ENCODE results near the gene ZNF804A.
"Not testable (repeated sequence)": the region's sequence is repeated elsewhere in the genome, so short reads cannot be mapped to it uniquely, and the experiment has no call there.

ZNF804A gene

GRCh38 chr2:184830531-184830930 is 232.2 kb downstream of the ZNF804A start:
- no peak for DNase-seq (ENCODE audit: low read depth in 2 of 2)

DNA sequence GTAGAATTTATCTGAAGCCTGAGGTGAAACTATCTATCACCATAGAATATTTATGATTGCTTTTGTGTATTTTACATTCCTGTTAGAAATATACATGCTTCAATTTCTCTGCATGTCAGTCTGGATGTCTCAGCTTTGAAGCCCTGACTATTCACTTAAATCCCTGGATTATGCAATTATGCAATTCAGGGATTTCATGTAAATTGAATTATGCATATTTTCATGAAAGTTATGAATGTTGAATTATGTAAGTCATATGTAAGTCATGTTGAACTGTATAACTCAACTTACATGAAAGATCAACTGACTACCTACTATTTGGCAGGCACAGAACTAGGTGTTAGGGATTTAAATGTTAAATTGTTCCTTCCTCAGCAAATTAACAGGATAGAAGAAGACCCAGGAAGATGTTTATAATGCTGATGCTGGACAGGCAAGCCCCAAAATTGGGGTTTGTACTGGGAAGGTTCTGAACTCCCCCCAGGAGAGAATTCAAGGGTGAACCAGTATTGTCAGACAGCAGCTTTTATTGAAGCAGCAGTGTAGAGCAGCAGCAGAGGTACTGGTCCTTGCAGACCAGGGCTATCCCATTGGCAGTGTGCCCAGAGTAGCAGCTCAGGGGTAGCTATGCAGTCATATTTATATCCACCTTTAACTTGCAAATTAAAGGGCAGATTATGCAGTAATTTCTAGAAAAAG is 236.5 kb downstream of the ZNF804A start:
- no peak for DNase-seq (ENCODE audit: low read depth in 2 of 2)

- DNase-seq (ENCODE audit: low read depth in 2 of 2): no peak
These were observed 237.0 kb downstream of the ZNF804A start for GRCh38 chr2:184835398-184835715.

DNA sequence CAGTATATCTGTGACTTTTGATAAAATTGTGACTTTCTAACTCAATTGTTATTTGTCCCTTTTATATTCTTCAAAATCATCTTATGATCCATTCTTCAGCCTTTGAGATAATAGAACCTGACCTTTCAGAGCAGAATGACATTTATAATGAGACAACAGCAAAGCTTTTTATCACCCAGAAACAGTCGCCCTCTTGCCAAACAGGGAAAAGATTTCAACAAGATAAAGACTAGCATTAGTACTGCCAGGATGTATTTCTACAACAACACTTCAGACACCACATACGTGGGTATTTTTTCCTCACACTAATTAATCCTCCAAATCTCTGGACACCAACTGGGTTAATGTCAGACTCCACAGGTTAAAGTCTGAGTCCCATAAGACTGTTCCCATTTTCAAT is 249.0 kb downstream of the ZNF804A start:
- no peak for DNase-seq (ENCODE audit: low read depth in 2 of 2)

DNA sequence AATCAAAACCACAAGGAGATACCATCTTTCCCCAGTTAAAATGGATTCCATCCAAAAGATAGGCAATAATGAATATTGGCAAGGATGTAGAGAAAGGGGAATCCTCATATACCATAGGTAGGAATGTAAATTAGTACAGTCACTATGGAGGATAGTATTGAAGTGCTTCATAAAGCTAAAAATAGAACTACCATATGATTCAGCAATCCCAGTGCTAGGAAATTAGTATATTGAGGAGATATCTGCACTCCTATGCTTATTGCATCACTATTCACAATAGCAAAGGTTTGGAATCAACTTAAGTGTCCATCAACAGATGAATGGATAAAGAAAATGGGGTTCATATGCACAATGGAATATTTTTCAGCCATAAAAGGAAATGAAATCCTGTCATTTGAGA is 251.2 kb downstream of the ZNF804A start:
- DNase-seq (ENCODE audit: low read depth in 2 of 2): no peak

DNA sequence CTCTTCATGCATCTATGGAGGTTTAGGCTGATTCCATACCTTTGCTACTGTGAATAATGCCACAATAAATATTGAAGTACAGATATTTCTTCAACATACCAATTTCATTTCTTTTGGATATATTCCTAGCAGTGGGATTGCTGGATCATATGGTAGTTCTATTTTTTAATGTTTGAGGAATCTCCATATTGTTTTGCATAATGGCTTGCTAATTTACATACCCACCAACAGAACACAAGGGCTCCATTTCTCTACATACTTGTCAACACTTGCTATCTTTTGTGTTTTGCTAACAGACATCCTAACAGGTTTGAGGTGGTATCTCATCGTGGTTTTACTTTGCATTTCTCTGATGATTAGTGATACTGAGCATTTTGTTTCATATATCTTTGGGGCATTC is 253.2 kb downstream of the ZNF804A start:
- DNase-seq (ENCODE audit: low read depth in 2 of 2): no peak

GRCh38 chr2:184859187-184859586 is 260.9 kb downstream of the ZNF804A start:
- no peak for DNase-seq (ENCODE audit: low read depth in 2 of 2)

- no peak for DNase-seq (ENCODE audit: low read depth in 2 of 2)
These were observed 262.4 kb downstream of the ZNF804A start for GRCh38 chr2:184860744-184861143.

DNA sequence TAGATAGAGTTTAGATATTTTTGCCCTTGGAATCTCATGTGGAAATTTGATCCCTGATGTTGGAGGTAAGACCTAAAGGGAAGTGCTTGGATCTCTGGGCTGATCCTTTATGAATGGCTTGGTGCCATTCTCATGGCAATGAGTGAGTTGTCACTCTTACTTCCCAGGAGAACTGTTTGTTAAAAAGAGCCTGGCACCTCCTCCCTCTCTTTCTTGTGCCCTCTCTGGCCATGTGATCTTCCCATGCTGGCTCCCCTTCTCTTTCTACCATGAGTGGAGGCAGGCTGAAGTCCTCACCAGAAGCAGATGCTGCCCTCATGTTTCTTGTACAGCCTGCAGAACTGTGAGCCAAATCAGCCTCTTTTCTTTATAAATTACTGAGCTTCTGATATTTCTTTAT is 276.9 kb downstream of the ZNF804A start:
- DNase-seq (ENCODE audit: low read depth in 2 of 2): no peak

- no peak for DNase-seq (ENCODE audit: low read depth in 2 of 2)
These were observed 277.6 kb downstream of the ZNF804A start for GRCh38 chr2:184875911-184876310.

DNA sequence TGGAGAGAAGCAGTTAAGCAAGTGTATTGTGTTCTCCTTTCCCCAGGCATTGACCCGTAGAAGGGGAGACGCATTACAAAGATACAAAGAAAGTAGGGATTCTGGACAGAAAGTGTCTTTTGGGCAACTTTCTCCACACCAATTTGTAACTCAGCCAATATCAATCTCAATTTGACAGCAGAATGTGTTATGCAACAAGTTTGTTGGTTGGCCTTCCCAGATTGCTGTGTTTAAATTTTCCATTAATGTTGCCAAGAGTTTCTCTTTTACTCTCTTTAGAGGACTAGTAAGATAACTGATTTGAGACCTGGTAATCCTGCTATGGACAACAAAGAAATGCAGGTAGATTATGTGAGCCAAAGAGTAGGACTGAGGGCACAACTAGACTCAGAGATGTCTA is 279.6 kb downstream of the ZNF804A start:
- no peak for DNase-seq (ENCODE audit: low read depth in 2 of 2)

- no peak for DNase-seq (ENCODE audit: low read depth in 2 of 2)
These were observed 281.3 kb downstream of the ZNF804A start for GRCh38 chr2:184879671-184880070.

- not testable (repeated sequence) for DNase-seq (ENCODE audit: low read depth in 2 of 2)
These were observed 288.3 kb downstream of the ZNF804A start for GRCh38 chr2:184886585-184886984.

- DNase-seq (ENCODE audit: low read depth in 2 of 2): no peak
These were observed 292.0 kb downstream of the ZNF804A start for GRCh38 chr2:184890311-184890710.

DNA sequence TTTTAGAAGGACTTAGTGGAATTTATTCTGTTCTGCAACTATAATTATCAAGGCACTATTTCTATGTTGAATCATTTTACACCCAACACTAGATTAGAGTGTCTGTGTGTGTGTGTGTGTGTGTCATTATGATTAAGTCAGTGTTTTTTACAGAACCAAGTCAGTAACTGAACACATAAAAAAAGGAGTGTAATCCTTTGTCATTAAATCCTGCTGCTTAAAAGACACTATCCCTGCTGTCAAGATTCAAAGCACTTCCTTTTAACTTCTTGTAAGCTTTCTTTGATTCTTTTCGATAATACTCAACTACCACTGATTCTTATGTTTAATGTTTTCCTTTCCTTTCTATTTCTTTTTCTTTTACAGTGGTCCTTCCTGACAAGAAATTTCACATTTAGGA is 306.7 kb downstream of the ZNF804A start:
- no peak for DNase-seq (ENCODE audit: low read depth in 2 of 2)

- DNase-seq (ENCODE audit: low read depth in 2 of 2): no peak
These were observed 307.8 kb downstream of the ZNF804A start for GRCh38 chr2:184906160-184906559.

GRCh38 chr2:184906709-184907108 is 308.4 kb downstream of the ZNF804A start:
- no peak for DNase-seq (ENCODE audit: low read depth in 2 of 2)

DNA sequence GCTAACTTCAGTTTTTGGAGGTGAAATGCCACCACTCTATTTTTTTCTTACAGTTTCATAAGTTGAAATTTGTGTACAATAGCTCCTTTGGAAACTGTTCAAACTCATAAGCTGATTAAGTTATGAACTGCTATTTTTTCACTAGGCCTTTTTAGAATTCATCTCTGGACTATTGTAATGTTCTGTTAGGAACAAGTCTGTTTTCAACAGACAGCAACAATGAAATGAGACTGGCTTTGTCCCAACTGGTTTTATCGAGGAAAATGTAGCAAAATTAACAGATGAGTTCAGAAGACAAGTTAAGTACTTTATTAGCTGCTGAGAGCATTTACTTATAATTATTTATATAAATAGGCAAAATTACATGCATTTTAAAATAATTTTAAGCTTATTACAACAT is 310.6 kb downstream of the ZNF804A start:
- no peak for DNase-seq (ENCODE audit: low read depth in 2 of 2)

DNA sequence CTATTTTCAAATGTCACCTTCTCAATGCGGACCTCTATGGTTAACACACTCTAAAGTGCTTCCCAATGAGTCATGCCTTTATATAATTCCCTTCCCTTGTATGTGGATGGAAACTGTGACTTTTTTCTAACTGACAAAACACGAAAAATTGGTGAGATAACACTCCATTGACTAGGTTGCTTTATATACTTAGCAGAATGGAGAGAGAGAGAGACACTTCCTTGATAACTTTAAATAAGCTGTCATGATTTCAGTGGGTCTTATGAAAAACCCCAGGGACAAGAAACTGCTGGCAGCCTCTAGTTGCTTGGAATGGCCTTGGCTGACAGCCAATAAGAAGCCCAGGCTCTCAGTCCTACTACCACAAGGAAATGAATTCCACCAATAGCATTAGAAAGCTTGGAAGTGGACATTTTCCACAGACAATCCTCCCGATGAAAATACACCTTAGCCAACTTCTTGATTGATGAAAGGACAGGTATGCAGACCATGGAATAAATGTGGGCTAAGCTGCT is 322.2 kb downstream of the ZNF804A start:
- DNase-seq (ENCODE audit: low read depth in 2 of 2): no peak

DNA sequence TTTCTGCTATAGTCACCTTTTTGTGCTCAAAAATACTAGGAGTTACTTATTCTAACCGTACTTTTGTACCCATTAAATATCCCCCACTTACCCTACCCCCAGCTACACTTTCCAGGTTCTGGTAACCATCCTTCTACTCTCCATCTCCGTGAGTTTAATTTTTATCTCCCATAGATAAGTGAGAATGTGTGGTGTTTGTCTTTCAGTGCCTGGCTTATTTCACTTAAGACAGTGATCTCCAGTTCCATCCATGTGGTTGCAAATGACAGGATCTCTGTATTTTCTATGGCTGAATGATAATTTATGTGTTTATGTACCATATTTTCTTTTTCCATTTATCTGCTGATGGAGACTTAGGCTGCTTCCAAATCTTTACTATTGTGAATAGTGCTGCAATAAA is 323.3 kb downstream of the ZNF804A start:
- no peak for DNase-seq (ENCODE audit: low read depth in 2 of 2)

- DNase-seq (ENCODE audit: low read depth in 2 of 2): no peak
These were observed 325.4 kb downstream of the ZNF804A start for GRCh38 chr2:184923751-184924150.

GRCh38 chr2:184927040-184927439 is 328.7 kb downstream of the ZNF804A start:
- DNase-seq (ENCODE audit: low read depth in 2 of 2): no peak

DNA sequence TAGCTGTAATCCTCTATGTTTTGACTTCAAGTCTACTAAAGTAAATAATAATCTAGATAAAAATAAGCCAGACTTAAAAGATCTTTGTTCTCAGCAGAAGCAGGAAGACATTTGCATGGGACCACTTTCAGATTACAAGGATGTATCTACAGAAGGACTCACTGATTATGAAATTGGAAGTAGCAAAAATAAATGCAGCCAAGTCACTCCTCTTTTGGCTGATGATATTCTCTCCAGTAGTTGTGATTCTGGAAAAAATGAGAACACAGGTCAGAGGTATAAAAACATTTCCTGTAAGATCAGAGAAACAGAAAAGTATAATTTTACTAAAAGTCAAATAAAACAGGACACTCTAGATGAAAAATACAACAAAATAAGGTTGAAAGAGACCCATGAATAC is 338.4 kb downstream of the ZNF804A start:
- no peak for DNase-seq (ENCODE audit: low read depth in 2 of 2)

Data from stimulated activated CD4-positive, alpha-beta T cell treated with anti-CD3 and anti-CD28 coated beads, Interleukin-12 subunit alpha, Interleukin-12 subunit beta, amount 100 ng/mL, for 24 hours (primary cell).